Parathyroid adenoma (tissue), 2 donors: ENCODE results near the gene MEIS1.

Experiments
- H2AFZ ChIP-seq: fragments of 300-600 bp; sonication (generic); one replicate; pipeline ENCODE4 v1.7.0; 2017; ENCODE audit warnings: antibody characterized with exemption, mild to moderate bottlenecking
- H3K27ac ChIP-seq: fragments of 300-600 bp; sonication (generic); one replicate; pipeline ENCODE4 v1.7.0; 2017
- H3K27me3 ChIP-seq: fragments of 300-600 bp; sonication (generic); one replicate; pipeline ENCODE4 v1.7.0; 2017; ENCODE audit warnings: low read length; ENCODE audit not compliant: control insufficient read depth, insufficient read depth
- H3K36me3 ChIP-seq: fragments of 300-600 bp; sonication (generic); one replicate; pipeline ENCODE4 v1.7.0; 2017; ENCODE audit warnings: low read length; ENCODE audit not compliant: control insufficient read depth, insufficient read depth
- H3K4me1 ChIP-seq: fragments of 300-600 bp; sonication (generic); one replicate; pipeline ENCODE4 v1.7.0; 2017; ENCODE audit warnings: control low read depth
- H3K4me2 ChIP-seq: fragments of 300-600 bp; sonication (generic); one replicate; pipeline ENCODE4 v1.7.0; 2017; ENCODE audit warnings: low read length
- H3K4me3 ChIP-seq: fragments of 300-600 bp; sonication (generic); one replicate; pipeline ENCODE4 v1.7.0; 2017; ENCODE audit warnings: low read depth, low read length
- H3K79me2 ChIP-seq: fragments of 300-600 bp; sonication (generic); one replicate; pipeline ENCODE4 v1.7.0; 2017; ENCODE audit warnings: control low read depth
- H3K9ac ChIP-seq: fragments of 300-600 bp; sonication (generic); one replicate; pipeline ENCODE4 v1.7.0; 2017; ENCODE audit warnings: mild to moderate bottlenecking
- H3K9me3 ChIP-seq: fragments of 300-600 bp; sonication (generic); one replicate; pipeline ENCODE4 v1.7.0; 2017; ENCODE audit warnings: low read length; ENCODE audit not compliant: control insufficient read depth
- CTCF ChIP-seq: fragments of 300-600 bp; sonication (generic); IDR thresholded peaks from one replicate; pipeline ENCODE4 v1.7.0; 2017; ENCODE audit warnings: antibody characterized with exemption, mild to moderate bottlenecking
- donor health status: primary hyperparathyroidism.

The MEIS1 gene

GRCh38 chr2:66578054-66578686 lies 143.2 kb downstream of the MEIS1 start:
- no peaks in the 10 kb centered on the region for H3K36me3 ChIP-seq
- H3K79me2 ChIP-seq = no peaks in the 10 kb centered on the region
- no peaks in the 10 kb centered on the region for H3K4me1 ChIP-seq
- no peak for TF ChIP-seq CTCF
- no peak overlapping the region for H3K4me3 ChIP-seq
- no peak overlapping the region for H3K4me2 ChIP-seq
- H2AFZ ChIP-seq = no peak overlapping the region
- H3K27me3 ChIP-seq = peaks cover 12% of the 10 kb centered on the region
- no peak overlapping the region for H3K27ac ChIP-seq
- no peaks in the 10 kb centered on the region for H3K9me3 ChIP-seq
- H3K9ac ChIP-seq = no peak overlapping the region

GRCh38 chr2:66578687-66579106 lies 143.8 kb downstream of the MEIS1 start:
- Histone ChIP-seq H3K79me2 (no peaks in the 10 kb centered on the region), H2AFZ (no peak overlapping the region), H3K27ac (no peak overlapping the region), H3K4me3 (no peak overlapping the region), H3K36me3 (no peaks in the 10 kb centered on the region), H3K9ac (no peak overlapping the region), H3K27me3 (peaks cover 12% of the 10 kb centered on the region), H3K4me1 (no peaks in the 10 kb centered on the region), H3K4me2 (no peak overlapping the region), H3K9me3 (no peaks in the 10 kb centered on the region)
- no peak for TF ChIP-seq CTCF

- Histone ChIP-seq H3K4me1 (no peaks in the 10 kb centered on the region), H3K27ac (no peak overlapping the region), H3K27me3 (peaks cover 12% of the 10 kb centered on the region), H3K4me3 (no peak overlapping the region), H3K79me2 (no peaks in the 10 kb centered on the region), H2AFZ (no peak overlapping the region), H3K36me3 (no peaks in the 10 kb centered on the region), H3K4me2 (no peak overlapping the region), H3K9ac (no peak overlapping the region), H3K9me3 (no peaks in the 10 kb centered on the region)
- TF ChIP-seq CTCF = no peak
Measured at GRCh38 chr2:66579186-66580126, 144.5 kb downstream of the MEIS1 start.

GRCh38 chr2:66580166-66581049 lies 145.5 kb downstream of the MEIS1 start:
- Histone ChIP-seq H3K4me1 (no peaks in the 10 kb centered on the region), H3K27me3 (peaks cover 12% of the 10 kb centered on the region), H3K27ac (no peak overlapping the region), H3K4me3 (no peak overlapping the region), H3K79me2 (no peaks in the 10 kb centered on the region), H2AFZ (no peak overlapping the region), H3K4me2 (no peak overlapping the region), H3K9me3 (no peaks in the 10 kb centered on the region), H3K9ac (no peak overlapping the region), H3K36me3 (no peaks in the 10 kb centered on the region)
- TF ChIP-seq CTCF = no peak
